Stimulated activated CD8-positive, alpha-beta memory T cell treated with anti-CD3 and anti-CD28 coated beads, Interleukin-12 subunit alpha, Interleukin-12 subunit beta, amount 100 ng/mL, for 24 hours (primary cell): Measurements from ENCODE around the gene ZDHHC18.
"Not testable (repeated sequence)": the region's sequence is repeated elsewhere in the genome, so short reads cannot be mapped to it uniquely, and the experiment has no call there.

Experiments
- DNase-seq: peaks from one replicate; pipeline ENCODE4 v3.0.0-alpha.2; 2020; ENCODE audit errors: extremely low read depth

ZDHHC18 gene

GRCh38 chr1:26858160-26858559 is 31.7 kb downstream of the ZDHHC18 start:
- DNase-seq: no peak

GRCh38 chr1:26858891-26859640 is 32.6 kb downstream of the ZDHHC18 start:
- DNase-seq: no peak

- no peak for DNase-seq
Measured at GRCh38 chr1:26861286-26861701, 34.8 kb downstream of the ZDHHC18 start.

GRCh38 chr1:26861889-26862378 is 35.4 kb downstream of the ZDHHC18 start:
- no peak for DNase-seq

GRCh38 chr1:26862781-26863684 is 36.5 kb downstream of the ZDHHC18 start, which contains the start of gene SFN:
SFN (plus strand) TSS chr1:26863149; CDS start chr1:26863213, 64 bp downstream.
- DNase-seq: no peak

GRCh38 chr1:26863685-26864077 is 37.2 kb downstream of the ZDHHC18 start:
- DNase-seq: no peak

- DNase-seq: peak; percentile 89
Measured at GRCh38 chr1:26864610-26865480, 38.4 kb downstream of the ZDHHC18 start.

GRCh38 chr1:26873097-26873496 is 46.6 kb downstream of the ZDHHC18 start:
- DNase-seq: not testable (repeated sequence)

GRCh38 chr1:26874896-26875295 is 48.4 kb downstream of the ZDHHC18 start:
- no peak for DNase-seq

- no peak for DNase-seq
Measured at GRCh38 chr1:26877326-26877725, 50.8 kb downstream of the ZDHHC18 start.

GRCh38 chr1:26879793-26880192 is 53.3 kb downstream of the ZDHHC18 start:
- no peak for DNase-seq

GRCh38 chr1:26881611-26882010 is 55.1 kb downstream of the ZDHHC18 start:
- not testable (repeated sequence) for DNase-seq

GRCh38 chr1:26882696-26883463 is 56.4 kb downstream of the ZDHHC18 start:
- DNase-seq: no peak

GRCh38 chr1:26887125-26887524 is 60.6 kb downstream of the ZDHHC18 start:
- DNase-seq: no peak

GRCh38 chr1:26888231-26888630 is 61.7 kb downstream of the ZDHHC18 start:
- no peak for DNase-seq

GRCh38 chr1:26889551-26890466 is 63.3 kb downstream of the ZDHHC18 start, which contains the start of gene GPN2:
GPN2 (minus strand) TSS chr1:26890283; CDS start chr1:26890096, 187 bp downstream.
- DNase-seq: peak; percentile 43

- DNase-seq: no peak
Measured at GRCh38 chr1:26890467-26890796, 63.9 kb downstream of the ZDHHC18 start.

- DNase-seq: no peak
Measured at GRCh38 chr1:26894263-26894662, 67.8 kb downstream of the ZDHHC18 start.

- no peak for DNase-seq
Measured at GRCh38 chr1:26897351-26897750, 70.9 kb downstream of the ZDHHC18 start.
